ENCODE measurements around the gene LRRC58.
"Not testable (repeated sequence)": the region's sequence is repeated elsewhere in the genome, so short reads cannot be mapped to it uniquely, and the experiment has no call there.

LRRC58 gene

GRCh38 chr3:120298996-120299395 is 50.2 kb downstream of the LRRC58 start:
- Histone ChIP-seq H3K4me2 (ENCODE audit: low read depth, low read length, poor library complexity, severe bottlenecking) (no peak overlapping the region), H3K27ac (ENCODE audit: low read depth, low read length) (no peak overlapping the region), H3K9ac (ENCODE audit: low read length) (no peak overlapping the region), H3K36me3 (ENCODE audit: low read length) (no peaks in the 10 kb centered on the region), H3K9me3 (ENCODE audit: insufficient read depth, low read length) (no peaks in the 10 kb centered on the region), H3F3A (ENCODE audit: insufficient read depth) (no peaks in the 10 kb centered on the region), H2AFZ (ENCODE audit: low read depth, low read length, severe bottlenecking) (no peak overlapping the region), H4K20me1 (ENCODE audit: low read depth, low read length) (no peaks in the 10 kb centered on the region), H3K79me2 (ENCODE audit: insufficient read depth, low read length) (no peaks in the 10 kb centered on the region), H3K9me2 (replicated peaks; ENCODE audit: insufficient read depth, low read length) (no peaks in the 10 kb centered on the region), H3K4me3 (ENCODE audit: insufficient read depth, low read length, poor library complexity, severe bottlenecking) (no peak overlapping the region), H3K27me3 (ENCODE audit: low read length) (no peaks in the 10 kb centered on the region)
- TF ChIP-seq CTCF (IDR thresholded peaks at IDR 0.05; ENCODE audit: insufficient read depth, low read length, poor library complexity, severe bottlenecking) (no peak), EZH2phosphoT487 (conservative IDR thresholded peaks at IDR 0.05; ENCODE audit: low read length) (no peak)

- H3K9ac ChIP-seq (ENCODE audit: low read length); H3K79me2 ChIP-seq (ENCODE audit: insufficient read depth, low read length): not testable (repeated sequence)
Observed at GRCh38 chr3:120291552-120291951, 57.6 kb downstream of the LRRC58 start.

GRCh38 chr3:120289636-120290035 is 59.5 kb downstream of the LRRC58 start:
- Histone ChIP-seq H3K36me3 (ENCODE audit: low read length) (no peaks in the 10 kb centered on the region), H3K9me2 (replicated peaks; ENCODE audit: insufficient read depth, low read length) (no peaks in the 10 kb centered on the region), H4K20me1 (ENCODE audit: low read depth, low read length) (no peaks in the 10 kb centered on the region), H3F3A (ENCODE audit: insufficient read depth) (no peaks in the 10 kb centered on the region), H3K4me3 (ENCODE audit: insufficient read depth, low read length, poor library complexity, severe bottlenecking) (no peak overlapping the region), H3K27ac (ENCODE audit: low read depth, low read length) (no peak overlapping the region), H2AFZ (ENCODE audit: low read depth, low read length, severe bottlenecking) (no peak overlapping the region), H3K79me2 (ENCODE audit: insufficient read depth, low read length) (no peaks in the 10 kb centered on the region), H3K9ac (ENCODE audit: low read length) (no peak overlapping the region), H3K9me3 (ENCODE audit: insufficient read depth, low read length) (no peaks in the 10 kb centered on the region), H3K4me2 (ENCODE audit: low read depth, low read length, poor library complexity, severe bottlenecking) (no peak overlapping the region), H3K27me3 (ENCODE audit: low read length) (no peaks in the 10 kb centered on the region)
- no peak for TF ChIP-seq EZH2phosphoT487 (conservative IDR thresholded peaks at IDR 0.05; ENCODE audit: low read length)
- TF ChIP-seq CTCF (IDR thresholded peaks at IDR 0.05; ENCODE audit: insufficient read depth, low read length, poor library complexity, severe bottlenecking): no peak

More at GRCh38 chr3:120291552-120291951, 57.6 kb downstream of the LRRC58 start:
- not testable (repeated sequence) for H3K4me2 ChIP-seq (ENCODE audit: low read depth, low read length, poor library complexity, severe bottlenecking); H3K27ac ChIP-seq (ENCODE audit: low read depth, low read length); H3F3A ChIP-seq (ENCODE audit: insufficient read depth); H3K27me3 ChIP-seq (ENCODE audit: low read length); H4K20me1 ChIP-seq (ENCODE audit: low read depth, low read length); H3K36me3 ChIP-seq (ENCODE audit: low read length); H3K4me3 ChIP-seq (ENCODE audit: insufficient read depth, low read length, poor library complexity, severe bottlenecking); H3K9me2 ChIP-seq (replicated peaks; ENCODE audit: insufficient read depth, low read length); H2AFZ ChIP-seq (ENCODE audit: low read depth, low read length, severe bottlenecking); H3K9me3 ChIP-seq (ENCODE audit: insufficient read depth, low read length)

GRCh38 chr3:120286465-120286864 is 62.7 kb downstream of the LRRC58 start:
- H3K9me3 ChIP-seq (ENCODE audit: insufficient read depth, low read length): no peaks in the 10 kb centered on the region
- H3K36me3 ChIP-seq (ENCODE audit: low read length): no peaks in the 10 kb centered on the region
- H3K27me3 ChIP-seq (ENCODE audit: low read length): no peaks in the 10 kb centered on the region
- no peaks in the 10 kb centered on the region for H3K9me2 ChIP-seq (replicated peaks; ENCODE audit: insufficient read depth, low read length)
- no peak overlapping the region for H3K9ac ChIP-seq (ENCODE audit: low read length)
- no peaks in the 10 kb centered on the region for H4K20me1 ChIP-seq (ENCODE audit: low read depth, low read length)
- no peak overlapping the region for H2AFZ ChIP-seq (ENCODE audit: low read depth, low read length, severe bottlenecking)
- H3F3A ChIP-seq (ENCODE audit: insufficient read depth): no peaks in the 10 kb centered on the region
- TF ChIP-seq EZH2phosphoT487 (conservative IDR thresholded peaks at IDR 0.05; ENCODE audit: low read length) (no peak), CTCF (IDR thresholded peaks at IDR 0.05; ENCODE audit: insufficient read depth, low read length, poor library complexity, severe bottlenecking) (no peak)
- no peaks in the 10 kb centered on the region for H3K79me2 ChIP-seq (ENCODE audit: insufficient read depth, low read length)
- no peak overlapping the region for H3K27ac ChIP-seq (ENCODE audit: low read depth, low read length)
- H3K4me2 ChIP-seq (ENCODE audit: low read depth, low read length, poor library complexity, severe bottlenecking): no peak overlapping the region
- H3K4me3 ChIP-seq (ENCODE audit: insufficient read depth, low read length, poor library complexity, severe bottlenecking): no peak overlapping the region

Data from SU-DHL-6 (cell line).